H1 (cell line): Measurements from ENCODE around the gene ARHGAP15. TPM values are rescaled to one million over a fixed set of nuclear protein-coding genes. Genes with fewer than 3 reads are reported as not detected.

Source experiments
- RNF2 ChIP-seq: fragments of 200-900, 300-1000 bp; sonication (generic); IDR thresholded peaks from 2 replicates; pipeline ENCODE4 v1.7.1; 2016; ENCODE audit warnings: borderline replicate concordance, low read depth, mild to moderate bottlenecking, antibody characterized with exemption, low read length; ENCODE audit not compliant: poor library complexity, severe bottlenecking; ENCODE audit errors: missing control alignments
- polyA plus RNA-seq, 7 experiments: library from polyadenylated mRNA; depleted of rRNA in 3 of 7; stranded (reverse) in 5 of 7; unstranded in 2 of 7; fragments of >200 nt in 5 of 7; fragments of 200-250 nt in 2 of 7; gene quantifications; 1 replicate in 5 of 7; 2 replicates in 1 of 7; 4 replicates in 1 of 7; pipeline versions ENCODE4 v1.2.1 to v1.2.3, GENCODE V29; 2011 to 2013; ENCODE audit warnings: missing spikeins in 2 of 7, mixed read lengths in 2 of 7
- total RNA-seq: library from RNA; stranded (reverse); fragmentation: NEBNext Ultra II Directional; extraction: Animal tissue kit (Norgen Biotek cat#: 25700); gene quantifications from 2 replicates; pipeline ENCODE4 v1.2.1, GENCODE V29; 2021
- TF ChIP-seq, protein P1 (sequence below): IDR thresholded peaks from 2 replicates; pipeline ENCODE4 v1.6.1; 2011; ENCODE audit warnings: low read length, improper control_type of control experiment

ARHGAP15 gene
- total and polyA plus RNA-seq, 2 of the 8 experiments (the other 6 are each of a cell fraction or from before 2014, with no cell fraction given) = not detected

DNA sequence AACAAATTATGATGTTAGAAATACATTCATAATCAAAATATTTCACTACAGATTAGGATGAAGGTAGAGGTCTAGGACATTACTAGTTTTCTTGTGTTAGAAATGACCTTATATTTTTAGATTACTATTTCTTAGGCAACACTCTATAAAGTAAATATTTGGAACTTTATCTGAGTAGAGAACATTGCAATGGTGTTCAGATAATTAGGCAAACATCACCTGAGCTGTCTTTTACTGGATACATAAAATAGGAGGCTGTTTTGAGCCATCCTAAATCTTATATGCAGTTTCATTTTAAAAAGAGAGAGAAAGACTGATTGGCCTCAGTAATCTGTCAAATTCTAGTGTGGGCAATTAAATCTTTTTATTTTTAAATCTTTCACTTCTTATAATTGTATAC, 304.6 kb downstream of the ARHGAP15 start (continued):
- TF ChIP-seq, protein P1, sequence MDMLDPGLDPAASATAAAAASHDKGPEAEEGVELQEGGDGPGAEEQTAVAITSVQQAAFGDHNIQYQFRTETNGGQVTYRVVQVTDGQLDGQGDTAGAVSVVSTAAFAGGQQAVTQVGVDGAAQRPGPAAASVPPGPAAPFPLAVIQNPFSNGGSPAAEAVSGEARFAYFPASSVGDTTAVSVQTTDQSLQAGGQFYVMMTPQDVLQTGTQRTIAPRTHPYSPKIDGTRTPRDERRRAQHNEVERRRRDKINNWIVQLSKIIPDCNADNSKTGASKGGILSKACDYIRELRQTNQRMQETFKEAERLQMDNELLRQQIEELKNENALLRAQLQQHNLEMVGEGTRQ = no peak
- TF ChIP-seq RNF2 = no peak
